Upper lobe of right lung (tissue), 1 donor: ENCODE results near the gene HID1. TPM values are rescaled to one million over a fixed set of nuclear protein-coding genes. Genes with fewer than 3 reads are reported as not detected.

Source experiments
- ATAC-seq: fragments of 200-7000 bp; cut with Tn5 transposase; one replicate; pipeline ENCODE4 v1.9.1; 2020; ENCODE audit warnings: mild to moderate bottlenecking, moderate library complexity
- DNase-seq: peaks from one replicate; pipeline ENCODE4 v3.0.0-alpha.2; 2020
- H3K27ac ChIP-seq: fragments of 200-600 bp; one replicate; pipeline ENCODE4 v1.8.0; 2022
- H3K27me3 ChIP-seq: fragments of 200-600 bp; one replicate; pipeline ENCODE4 v1.8.0; 2022; ENCODE audit warnings: mild to moderate bottlenecking
- H3K36me3 ChIP-seq: fragments of 200-600 bp; one replicate; pipeline ENCODE4 v1.8.0; 2022
- H3K4me1 ChIP-seq: fragments of 200-600 bp; one replicate; pipeline ENCODE4 v1.8.0; 2022
- H3K4me3 ChIP-seq: fragments of 200-600 bp; one replicate; pipeline ENCODE4 v1.8.0; 2022; ENCODE audit warnings: mild to moderate bottlenecking
- H3K9me3 ChIP-seq: fragments of 200-600 bp; one replicate; pipeline ENCODE4 v1.8.0; 2022
- intact Hi-C: fragments of 100-400 bp; cut with DNase I; formaldehyde crosslinking; loops from one replicate; pipeline ENCODE4 v1.11.0; 2022
- total RNA-seq: library from RNA; stranded (reverse); fragmentation: NEBNext Ultra II Directional; extraction: Animal tissue kit (Norgen Biotek cat#: 25700); gene quantifications from one replicate; pipeline ENCODE4 v1.2.1, GENCODE V29; 2021
- TF ChIP-seq, protein P1 (sequence below): fragments of 200-600 bp; IDR thresholded peaks from one replicate; pipeline ENCODE4 v1.8.0; 2022; ENCODE audit warnings: antibody characterized with exemption
- donor health status: DM: no; HTN: yes; CAD: no; lungs with severe emphysema.

Gene HID1
- total RNA-seq, 1 donor from 2014 or later, result 33.5 TPM

DNA sequence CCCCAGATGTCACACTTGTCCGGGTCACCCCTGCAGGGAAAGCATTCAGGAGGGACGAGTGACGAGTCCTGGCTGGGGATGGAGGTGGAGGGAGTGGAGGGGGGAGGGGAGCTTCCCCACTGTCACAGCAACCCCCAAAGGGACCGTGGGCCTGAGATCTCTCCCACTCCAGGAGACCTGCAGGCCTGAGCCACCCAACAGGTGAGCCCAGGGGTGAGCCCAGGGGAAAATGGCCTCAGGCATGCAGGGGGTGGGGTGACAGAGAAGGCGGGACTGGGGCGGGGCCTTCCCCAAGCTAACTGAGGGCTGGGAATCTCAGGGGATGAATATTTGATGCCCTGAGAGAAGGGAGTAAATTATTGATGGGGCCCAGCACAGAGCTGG is 51.9 kb downstream of the HID1 start:
- TF ChIP-seq, protein P1, sequence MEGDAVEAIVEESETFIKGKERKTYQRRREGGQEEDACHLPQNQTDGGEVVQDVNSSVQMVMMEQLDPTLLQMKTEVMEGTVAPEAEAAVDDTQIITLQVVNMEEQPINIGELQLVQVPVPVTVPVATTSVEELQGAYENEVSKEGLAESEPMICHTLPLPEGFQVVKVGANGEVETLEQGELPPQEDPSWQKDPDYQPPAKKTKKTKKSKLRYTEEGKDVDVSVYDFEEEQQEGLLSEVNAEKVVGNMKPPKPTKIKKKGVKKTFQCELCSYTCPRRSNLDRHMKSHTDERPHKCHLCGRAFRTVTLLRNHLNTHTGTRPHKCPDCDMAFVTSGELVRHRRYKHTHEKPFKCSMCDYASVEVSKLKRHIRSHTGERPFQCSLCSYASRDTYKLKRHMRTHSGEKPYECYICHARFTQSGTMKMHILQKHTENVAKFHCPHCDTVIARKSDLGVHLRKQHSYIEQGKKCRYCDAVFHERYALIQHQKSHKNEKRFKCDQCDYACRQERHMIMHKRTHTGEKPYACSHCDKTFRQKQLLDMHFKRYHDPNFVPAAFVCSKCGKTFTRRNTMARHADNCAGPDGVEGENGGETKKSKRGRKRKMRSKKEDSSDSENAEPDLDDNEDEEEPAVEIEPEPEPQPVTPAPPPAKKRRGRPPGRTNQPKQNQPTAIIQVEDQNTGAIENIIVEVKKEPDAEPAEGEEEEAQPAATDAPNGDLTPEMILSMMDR, result no peak
- intact Hi-C loops, result no loop called here
- Histone ChIP-seq H3K27me3 (peaks cover 71% of the 10 kb centered on the region), H3K4me3 (no peak overlapping the region), H3K36me3 (no peaks in the 10 kb centered on the region), H3K27ac (no peak overlapping the region), H3K9me3 (no peaks in the 10 kb centered on the region), H3K4me1 (peaks cover 20% of the 10 kb centered on the region)
- ATAC-seq (no peak), DNase-seq (no peak)

DNA sequence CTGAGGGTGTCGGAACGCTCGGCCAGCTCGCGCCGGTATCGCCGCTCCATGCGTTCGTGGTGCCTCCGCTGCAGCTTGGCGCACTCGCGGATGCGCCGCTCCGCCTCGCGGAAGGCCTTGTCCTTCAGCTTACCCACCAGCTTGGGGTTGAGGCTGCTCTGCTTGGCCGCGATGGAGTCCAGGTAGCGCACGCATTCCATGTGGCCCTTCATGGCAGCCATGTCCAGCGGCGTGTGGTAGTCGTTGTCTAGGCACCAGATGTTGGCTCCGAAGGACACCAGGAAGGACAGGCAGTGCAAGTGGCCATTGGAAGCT is 52.3 kb downstream of the HID1 start:
- DNase-seq, result no peak
- intact Hi-C loops, result no loop called here
- H3K27ac ChIP-seq, result no peak overlapping the region
- TF ChIP-seq, protein P1, result no peak
- H3K4me3 ChIP-seq, result no peak overlapping the region
- H3K4me1 ChIP-seq, result peaks cover 20% of the 10 kb centered on the region
- ATAC-seq, result no peak
- H3K36me3 ChIP-seq, result no peaks in the 10 kb centered on the region
- no peaks in the 10 kb centered on the region for H3K9me3 ChIP-seq
- H3K27me3 ChIP-seq, result peaks cover 68% of the 10 kb centered on the region

DNA sequence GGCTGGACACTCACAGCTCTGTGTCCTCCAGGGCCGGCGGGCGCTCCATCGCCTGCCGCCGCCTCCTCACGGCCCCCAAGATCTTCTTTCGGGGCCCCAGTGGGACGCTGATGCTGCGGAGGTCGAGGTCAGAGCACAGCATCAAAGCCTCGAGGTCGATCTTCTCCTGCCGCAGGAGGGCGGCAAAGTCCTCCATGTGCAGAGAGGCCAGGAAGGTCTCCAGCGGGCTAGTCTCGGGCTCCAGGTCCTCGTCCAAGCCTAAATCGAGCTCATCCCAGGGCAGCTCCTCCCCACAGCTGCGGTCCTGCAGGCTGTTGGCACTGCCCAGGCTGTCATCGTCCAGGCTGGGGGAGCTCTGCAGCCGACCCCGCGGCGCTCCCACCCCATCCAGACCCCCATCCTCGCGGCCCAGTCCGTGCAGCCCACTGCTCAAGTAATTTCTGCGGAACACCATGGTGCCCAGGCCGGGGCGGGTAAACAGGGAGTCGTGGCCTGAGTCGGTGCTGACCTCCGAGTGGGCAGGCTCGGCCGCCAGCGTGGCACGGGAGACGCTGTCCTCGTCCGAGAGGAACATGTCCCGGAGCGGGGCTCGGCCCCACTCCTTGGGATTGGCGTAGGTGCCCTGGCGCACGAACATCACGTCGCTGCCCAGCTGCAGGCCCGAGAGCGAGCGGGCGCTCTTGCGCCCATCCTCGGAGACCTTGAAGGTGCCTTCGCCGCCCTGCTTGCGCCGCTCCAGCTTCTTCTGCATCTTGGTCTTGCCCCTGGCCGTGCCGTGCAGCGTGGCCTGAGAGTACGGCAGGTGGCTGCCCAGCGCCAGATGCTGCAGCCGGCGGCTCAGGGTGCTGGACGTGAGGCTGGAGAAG is 52.9 kb downstream of the HID1 start:
- Histone ChIP-seq H3K9me3 (no peaks in the 10 kb centered on the region), H3K27me3 (peaks cover 62% of the 10 kb centered on the region), H3K36me3 (no peaks in the 10 kb centered on the region), H3K4me3 (no peak overlapping the region), H3K27ac (no peak overlapping the region), H3K4me1 (peaks cover 19% of the 10 kb centered on the region)
- intact Hi-C loops, result no loop called here
- DNase-seq, result no peak
- ATAC-seq, result no peak
- TF ChIP-seq, protein P1, result no peak

DNA sequence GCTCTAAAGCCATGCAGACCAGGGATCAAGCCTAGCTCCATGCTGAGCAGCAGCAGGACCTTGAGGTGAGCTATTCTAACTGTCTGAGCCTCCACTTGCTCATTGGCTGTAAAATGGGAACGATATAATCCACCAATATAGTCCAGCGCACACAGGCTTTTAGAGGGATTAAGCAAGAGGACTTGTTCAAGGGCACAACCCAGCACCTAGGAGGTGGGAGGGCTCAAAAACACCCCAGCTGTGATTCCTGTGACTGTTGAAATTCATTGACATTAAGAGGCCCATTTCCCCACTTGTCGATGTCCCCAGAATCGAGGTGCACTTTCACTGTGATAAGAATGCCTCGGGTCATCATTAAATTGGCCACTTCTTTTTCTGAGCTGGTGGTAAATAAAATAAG is 53.7 kb downstream of the HID1 start:
- intact Hi-C loops, result no loop called here
- Histone ChIP-seq H3K36me3 (no peaks in the 10 kb centered on the region), H3K4me3 (no peak overlapping the region), H3K4me1 (peaks cover 11% of the 10 kb centered on the region), H3K27ac (no peak overlapping the region), H3K27me3 (peaks cover 54% of the 10 kb centered on the region), H3K9me3 (no peaks in the 10 kb centered on the region)
- DNase-seq (no peak), ATAC-seq (no peak)
- TF ChIP-seq, protein P1, result no peak

DNA sequence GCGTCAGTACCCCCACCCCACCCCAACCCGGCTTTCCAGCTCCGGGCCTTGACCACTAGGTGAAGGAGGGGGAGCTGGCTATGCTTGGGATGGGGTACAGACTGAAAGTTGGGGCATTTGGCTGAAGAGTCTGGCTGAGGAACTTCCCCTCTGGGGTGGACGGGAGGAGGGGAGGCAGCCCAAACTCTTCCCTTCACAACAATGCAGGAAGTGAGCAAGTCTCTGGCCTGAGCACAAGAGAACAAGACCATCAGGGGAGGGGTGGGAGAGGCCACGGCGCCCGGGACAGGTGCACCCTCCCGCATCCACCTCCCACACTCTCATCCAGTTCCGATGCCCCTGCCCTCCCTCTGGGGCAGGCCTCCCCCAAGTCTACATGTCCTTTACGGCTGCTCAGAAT is 55.1 kb downstream of the HID1 start:
- Histone ChIP-seq H3K27me3 (peaks cover 39% of the 10 kb centered on the region), H3K36me3 (no peaks in the 10 kb centered on the region), H3K4me3 (no peak overlapping the region), H3K4me1 (no peaks in the 10 kb centered on the region), H3K27ac (no peak overlapping the region), H3K9me3 (no peaks in the 10 kb centered on the region)
- peak; percentile 48 for ATAC-seq
- TF ChIP-seq, protein P1, result no peak
- no peak for DNase-seq
- intact Hi-C loops, result no loop called here

DNA sequence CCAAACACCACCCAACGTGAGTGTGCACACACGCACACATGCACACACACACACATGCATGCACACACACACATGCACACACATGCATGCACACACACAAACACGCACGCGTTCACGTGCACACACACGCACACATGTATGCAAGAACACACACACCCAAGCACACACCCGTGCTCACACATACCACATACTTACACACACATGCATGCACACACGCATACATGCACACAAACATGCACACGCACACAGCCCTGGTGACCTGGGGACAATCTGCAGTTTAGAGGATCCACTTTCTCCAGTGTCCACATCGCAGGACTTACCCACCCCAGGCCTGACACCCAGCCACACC is 55.7 kb downstream of the HID1 start:
- Histone ChIP-seq H3K4me1 (no peaks in the 10 kb centered on the region), H3K27me3 (peaks cover 33% of the 10 kb centered on the region), H3K4me3 (no peak overlapping the region), H3K36me3 (no peaks in the 10 kb centered on the region), H3K27ac (no peak overlapping the region), H3K9me3 (no peaks in the 10 kb centered on the region)
- intact Hi-C loops, result no loop called here
- no peak for ATAC-seq
- no peak for DNase-seq
- TF ChIP-seq, protein P1, result no peak
